Tibial nerve (tissue), 4 donors: ENCODE data around the gene ITGA3. TPM values are rescaled to one million over a fixed set of nuclear protein-coding genes. Genes with fewer than 3 reads are reported as not detected.
A peak's percentile ranks its signal among the peaks of the same experiment; 100 is the strongest.

Source experiments
- DNase-seq, 2 donors: peaks; one replicate each; pipeline ENCODE4 v3.0.0-alpha.2; 2019; ENCODE audit warnings: low spot score in 2 of 2
- H3K27ac ChIP-seq, 4 donors: fragments of 200-600 bp; sonication (generic) in 3 of 4; one replicate each; pipeline ENCODE4 v1.5.1; 2017 to 2019; ENCODE audit warnings: mild to moderate bottlenecking in 1 of 4
- H3K27me3 ChIP-seq, 2 donors: fragments of 200-600 bp; sonication (generic) in 1 of 2; one replicate each; pipeline versions ENCODE4 v1.5.1 to v1.6.0; 2017 to 2019
- H3K36me3 ChIP-seq, 3 donors: fragments of 200-600 bp; sonication (generic); one replicate each; pipeline ENCODE4 v1.5.1; 2018 to 2019
- H3K4me1 ChIP-seq, 4 donors: fragments of 200-600 bp; sonication (generic) in 3 of 4; one replicate each; pipeline ENCODE4 v1.5.1; 2017 to 2019
- H3K4me3 ChIP-seq, 4 donors: fragments of 200-600 bp; sonication (generic) in 3 of 4; one replicate each; pipeline ENCODE4 v1.5.1; 2017 to 2019; ENCODE audit warnings: mild to moderate bottlenecking in 1 of 4, moderate library complexity in 1 of 4
- H3K9me3 ChIP-seq, 4 donors: fragments of 200-600 bp; sonication (generic) in 3 of 4; one replicate each; pipeline ENCODE4 v1.5.1; 2017 to 2019
- EP300 ChIP-seq, 2 donors: sonication (generic); formaldehyde crosslinking; IDR thresholded peaks; one replicate each; pipeline ENCODE4 v1.6.1; 2017; ENCODE audit warnings: antibody characterized with exemption in 2 of 2, mild to moderate bottlenecking in 1 of 2
- POLR2A ChIP-seq, 2 donors: fragments of 450-650 bp; IDR thresholded peaks; one replicate each; pipeline ENCODE4 v1.6.1; 2017; ENCODE audit warnings: antibody characterized with exemption in 2 of 2, mild to moderate bottlenecking in 2 of 2, moderate library complexity in 2 of 2
- WGBS, 2 donors: methylation state at CpG; one replicate each; pipeline ENCODE4 v1.1.5; 2018; 5-methylcytosine and 5-hydroxymethylcytosine counted together
- total RNA-seq, 4 donors: library from RNA; depleted of rRNA; stranded (reverse); fragments of >200 nt; gene quantifications; one replicate each; pipeline ENCODE4 v1.1.0, GENCODE V29; 2016
- TF ChIP-seq, protein P1 (sequence below), 5 experiments: fragments of 200-600 bp in 3 of 5; fragments of 450-650 bp in 2 of 5; sonication (generic) in 3 of 5; IDR thresholded peaks; one replicate each; pipeline ENCODE4 v1.5.1; 2016 to 2019; ENCODE audit warnings: antibody characterized with exemption in 5 of 5, mild to moderate bottlenecking in 3 of 5, moderate library complexity in 2 of 5

Gene ITGA3
- total RNA-seq, 4 donors from 2014 or later, result 59.2 to 85.7 (median 69.1) TPM

GRCh38 chr17:50129728-50130558 is 74.0 kb downstream of the ITGA3 start, which contains the start of gene SAMD14:
Gene SAMD14 (minus strand): TSS chr17:50130160. CDS start chr17:50124959, 5,201 bp downstream.
- no peak within 1 kb of the TSS for H3K27ac ChIP-seq

GRCh38 chr17:50130559-50131305 is 74.8 kb downstream of the ITGA3 start:
- H3K27ac ChIP-seq, result no peak overlapping the region
- H3K27me3 ChIP-seq, result peaks cover 0 to 41% of the 10 kb centered on the region in 2 donors
- peaks cover 0 to 18% (median 5%) of the 10 kb centered on the region in 3 donors for H3K36me3 ChIP-seq
- TF ChIP-seq, protein P1, sequence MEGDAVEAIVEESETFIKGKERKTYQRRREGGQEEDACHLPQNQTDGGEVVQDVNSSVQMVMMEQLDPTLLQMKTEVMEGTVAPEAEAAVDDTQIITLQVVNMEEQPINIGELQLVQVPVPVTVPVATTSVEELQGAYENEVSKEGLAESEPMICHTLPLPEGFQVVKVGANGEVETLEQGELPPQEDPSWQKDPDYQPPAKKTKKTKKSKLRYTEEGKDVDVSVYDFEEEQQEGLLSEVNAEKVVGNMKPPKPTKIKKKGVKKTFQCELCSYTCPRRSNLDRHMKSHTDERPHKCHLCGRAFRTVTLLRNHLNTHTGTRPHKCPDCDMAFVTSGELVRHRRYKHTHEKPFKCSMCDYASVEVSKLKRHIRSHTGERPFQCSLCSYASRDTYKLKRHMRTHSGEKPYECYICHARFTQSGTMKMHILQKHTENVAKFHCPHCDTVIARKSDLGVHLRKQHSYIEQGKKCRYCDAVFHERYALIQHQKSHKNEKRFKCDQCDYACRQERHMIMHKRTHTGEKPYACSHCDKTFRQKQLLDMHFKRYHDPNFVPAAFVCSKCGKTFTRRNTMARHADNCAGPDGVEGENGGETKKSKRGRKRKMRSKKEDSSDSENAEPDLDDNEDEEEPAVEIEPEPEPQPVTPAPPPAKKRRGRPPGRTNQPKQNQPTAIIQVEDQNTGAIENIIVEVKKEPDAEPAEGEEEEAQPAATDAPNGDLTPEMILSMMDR (IDR thresholded peaks at IDR 0.05), result no peak
- no peak for TF ChIP-seq POLR2A (IDR thresholded peaks at IDR 0.05)
- TF ChIP-seq EP300 (IDR thresholded peaks at IDR 0.05), result no peak
- H3K4me3 ChIP-seq, result peak overlapping the region in 1 of 4 donors; percentile 55
- WGBS, 2 donors, result 56 to 66% methylated on average over 19 of the region's 19 CpGs
- peaks cover 0 to 48% (median 20%) of the 10 kb centered on the region in 4 donors for H3K4me1 ChIP-seq
- no peaks in the 10 kb centered on the region for H3K9me3 ChIP-seq
- no peak for DNase-seq

More at GRCh38 chr17:50129728-50130558, 74.0 kb downstream of the ITGA3 start, which contains the start of gene SAMD14:
- peak within 1 kb of the TSS; percentile 14 to 55 (median 40) for H3K4me3 ChIP-seq
- peaks cover 0 to 41% of the 10 kb centered on the region in 2 donors for H3K27me3 ChIP-seq
- peaks cover 0 to 10% (median 0%) of the 10 kb centered on the region in 3 donors for H3K36me3 ChIP-seq
- H3K4me1 ChIP-seq, result peaks cover 0 to 48% (median 20%) of the 10 kb centered on the region in 4 donors
- no peaks in the 10 kb centered on the region for H3K9me3 ChIP-seq
- TF ChIP-seq EP300 (IDR thresholded peaks at IDR 0.05) (no peak), POLR2A (IDR thresholded peaks at IDR 0.05) (no peak)
- TF ChIP-seq, protein P1 (IDR thresholded peaks at IDR 0.05), result no peak
- no peak for DNase-seq
- 2% methylated on average over 38 to 47 of the region's 84 CpGs for WGBS, 2 donors

DNA sequence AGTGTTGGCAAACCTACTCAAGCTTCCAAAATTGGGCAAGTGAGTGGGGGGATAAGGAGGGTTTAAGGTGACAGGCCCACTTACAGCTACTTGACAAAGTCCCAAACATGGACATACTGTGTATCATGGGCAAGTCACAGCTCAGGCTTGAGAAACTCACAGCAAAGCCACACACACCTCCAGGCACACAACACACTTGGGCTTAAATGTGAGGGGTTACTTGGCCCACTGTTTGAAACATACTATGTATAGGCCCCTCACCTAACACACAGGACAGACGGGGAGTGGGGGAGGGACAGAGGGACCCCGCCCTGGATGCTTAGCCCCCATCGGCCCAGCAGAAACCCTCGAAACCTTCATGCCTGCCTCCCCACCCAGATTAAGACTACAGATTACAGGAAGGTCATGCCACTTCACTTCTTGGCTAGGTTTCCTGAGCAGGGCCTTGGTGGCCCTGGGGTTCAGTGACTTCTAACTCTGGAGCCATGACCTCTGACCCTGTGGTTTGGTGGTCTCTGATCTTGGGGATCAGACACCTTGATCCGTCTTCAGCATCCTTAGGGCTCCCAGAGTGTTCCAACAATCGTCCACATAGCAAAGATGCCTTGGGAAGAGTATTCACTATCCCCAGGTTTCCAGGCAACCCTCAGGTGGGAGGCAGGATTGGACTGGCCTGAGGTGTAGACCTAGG is 76.3 kb downstream of the ITGA3 start:
- DNase-seq, result no peak
- WGBS, 2 donors, result 85 to 90% methylated on average over 6 of the region's 6 CpGs
- TF ChIP-seq, protein P1 (IDR thresholded peaks at IDR 0.05), result no peak
- no peaks in the 10 kb centered on the region for H3K9me3 ChIP-seq
- peaks cover 0 to 48% (median 20%) of the 10 kb centered on the region in 4 donors for H3K4me1 ChIP-seq
- peaks cover 0 to 33% (median 7%) of the 10 kb centered on the region in 3 donors for H3K36me3 ChIP-seq
- H3K27me3 ChIP-seq, result peaks cover 0 to 36% of the 10 kb centered on the region in 2 donors
- H3K4me3 ChIP-seq, result no peak overlapping the region
- no peak overlapping the region for H3K27ac ChIP-seq

- Histone ChIP-seq H3K36me3 (peaks cover 0 to 43% (median 13%) of the 10 kb centered on the region in 3 donors), H3K27ac (peak overlapping the region in 1 of 4 donors; percentile 8), H3K27me3 (peaks cover 0 to 27% of the 10 kb centered on the region in 2 donors), H3K4me1 (peaks cover 0 to 43% (median 18%) of the 10 kb centered on the region in 4 donors), H3K4me3 (no peak overlapping the region), H3K9me3 (no peaks in the 10 kb centered on the region)
- TF ChIP-seq EP300 (IDR thresholded peaks at IDR 0.05), result no peak
- TF ChIP-seq, protein P1 (IDR thresholded peaks at IDR 0.05), result no peak
- no peak for TF ChIP-seq POLR2A (IDR thresholded peaks at IDR 0.05)
- WGBS, 2 donors, result 37 to 51% methylated on average over 7 of the region's 7 CpGs
- DNase-seq, result no peak
Observed at GRCh38 chr17:50133028-50133768, 77.3 kb downstream of the ITGA3 start.
